GM12878 (cell line): ENCODE data around the gene NPAS3. TPM values are rescaled to one million over a fixed set of nuclear protein-coding genes. Genes with fewer than 3 reads are reported as not detected.

Experiments used
- ATAC-seq: fragments of 200-7000 bp; cut with Tn5 transposase; 3 replicates; pipeline ENCODE4 v1.9.1; 2020; ENCODE audit warnings: mild to moderate bottlenecking, moderate library complexity
- BruUV-seq: library from RNA; stranded (reverse); fragments of 400-500 nt; replicated peaks from 2 replicates; lab custom pipeline; 2021; lab: Mats Ljungman, UMichigan
- CTCF ChIA-PET: fragments of 300-600 bp; sonication (Branson Sonifier 250); formaldehyde crosslinking; extraction: SDS; loops from one replicate; lab custom pipeline; 2021; ENCODE audit warnings: inconsistent platforms; lab: Yijun Ruan, JAX
- POLR2A ChIA-PET: fragments of 350-600 bp; formaldehyde crosslinking; extraction: SDS; loops from one replicate; lab custom pipeline; 2021; ENCODE audit warnings: inconsistent platforms; lab: Charles Lee
- RAD21 ChIA-PET: fragments of 300-600 bp; sonication (Branson Sonifier 250); formaldehyde crosslinking; loops from one replicate; lab custom pipeline; 2023; ENCODE audit warnings: antibody characterized with exemption; ENCODE audit not compliant: unreplicated experiment; lab: Charles Lee
- SMC1A ChIA-PET: fragments of 300-600 bp; sonication (Branson Sonifier 250); formaldehyde crosslinking; loops from one replicate; lab custom pipeline; 2023; ENCODE audit not compliant: unreplicated experiment, uncharacterized antibody; lab: Charles Lee
- DNase-seq: peaks from one replicate; pipeline ENCODE4 v3.0.0-alpha.2; 2011; ENCODE audit warnings: low read depth, low spot score
- FAIRE-seq: peaks from 3 replicates; lab custom pipeline; 2011; peaks lifted over from hg19 to GRCh38; lab: Jason Lieb, UNC
- H2AFZ ChIP-seq: 2 replicates; pipeline ENCODE4 v1.6.0; 2011; ENCODE audit warnings: low read depth, low read length, control low read depth; ENCODE audit not compliant: control insufficient read depth
- H3K27ac ChIP-seq: 2 replicates; pipeline ENCODE4 v1.5.1; 2011; ENCODE audit warnings: control low read depth; ENCODE audit not compliant: control insufficient read depth, insufficient read depth
- H3K27me3 ChIP-seq, 2 experiments: replicated peaks in 1 of 2; 2 replicates each; pipeline versions ENCODE4 v1.6.0 to v1.6.1; 2011; ENCODE audit warnings: low read length in 1 of 2; ENCODE audit not compliant: control insufficient read depth in 2 of 2, insufficient read depth in 2 of 2
- H3K36me3 ChIP-seq, 2 experiments: 2 replicates each; pipeline ENCODE4 v1.5.1; 2011; ENCODE audit warnings: low read length in 1 of 2; ENCODE audit not compliant: control insufficient read depth in 2 of 2, insufficient read depth in 2 of 2
- H3K4me1 ChIP-seq: 2 replicates; pipeline ENCODE4 v1.6.1; 2011; ENCODE audit warnings: mild to moderate bottlenecking, low read length, moderate library complexity, mixed read lengths; ENCODE audit not compliant: control insufficient read depth, insufficient read depth
- H3K4me2 ChIP-seq: 2 replicates; pipeline ENCODE4 v1.6.0; 2011; ENCODE audit warnings: control low read depth; ENCODE audit not compliant: control insufficient read depth, insufficient read depth
- H3K4me3 ChIP-seq: fragments of 200-600 bp; sonication (generic); 2 replicates; pipeline ENCODE4 v1.5.1; 2016
- H3K79me2 ChIP-seq: 2 replicates; pipeline ENCODE4 v1.6.0; 2011; ENCODE audit warnings: low read length; ENCODE audit not compliant: control insufficient read depth, insufficient read depth
- H3K9ac ChIP-seq: 2 replicates; pipeline ENCODE4 v1.8.0; 2011; ENCODE audit warnings: low read length, control low read depth, mixed read lengths; ENCODE audit not compliant: control insufficient read depth, insufficient read depth
- H3K9me3 ChIP-seq: replicated peaks from 3 replicates; pipeline ENCODE4 v1.5.1; 2011; ENCODE audit warnings: mild to moderate bottlenecking, low read length; ENCODE audit not compliant: control insufficient read depth, insufficient read depth
- H4K20me1 ChIP-seq: 2 replicates; pipeline ENCODE4 v1.6.0; 2011; ENCODE audit not compliant: control insufficient read depth, insufficient read depth
- BMI1 ChIP-seq: fragments of 450-650 bp; IDR thresholded peaks from 2 replicates; pipeline ENCODE4 v1.6.1; 2016; ENCODE audit warnings: mild to moderate bottlenecking, moderate library complexity, borderline replicate concordance
- E2F4 ChIP-seq: IDR thresholded peaks from 2 replicates; pipeline ENCODE4 v1.6.1; 2012; ENCODE audit warnings: low read depth, low read length, improper control_type of control experiment
- EED ChIP-seq: sonication (generic); IDR thresholded peaks from 2 replicates; pipeline ENCODE4 v1.6.1; 2016; ENCODE audit warnings: antibody characterized with exemption, low read depth
- MTA2 ChIP-seq: fragments of 450-650 bp; IDR thresholded peaks from 2 replicates; pipeline ENCODE4 v1.6.1; 2016; ENCODE audit warnings: low read depth, mild to moderate bottlenecking, moderate library complexity
- NR2F1 ChIP-seq: fragments of 450-650 bp; conservative IDR thresholded peaks from 2 replicates; pipeline ENCODE4 v1.6.1; 2017; ENCODE audit warnings: mild to moderate bottlenecking
- POLR2AphosphoS2 ChIP-seq: IDR thresholded peaks from 2 replicates; pipeline ENCODE4 v1.6.1; 2011; ENCODE audit warnings: low read depth, mild to moderate bottlenecking, low read length, improper control_type of control experiment, moderate library complexity
- SMARCA5 ChIP-seq: fragments of 450-650 bp; IDR thresholded peaks from 2 replicates; pipeline ENCODE4 v1.6.1; 2017; ENCODE audit warnings: mild to moderate bottlenecking
- SP1 ChIP-seq: IDR thresholded peaks from one replicate; pipeline ENCODE4 v1.6.1; 2011; ENCODE audit warnings: low read depth, low read length
- WRNIP1 ChIP-seq: IDR thresholded peaks from 2 replicates; pipeline ENCODE4 v1.6.1; 2011; ENCODE audit warnings: low read depth, low read length, improper control_type of control experiment, borderline replicate concordance
- ZBTB40 ChIP-seq: fragments of 450-650 bp; IDR thresholded peaks from 2 replicates; pipeline ENCODE4 v1.6.1; 2016; ENCODE audit warnings: mild to moderate bottlenecking, moderate library complexity, borderline replicate concordance
- WGBS: methylation state at CpG from one replicate; pipeline ENCODE4 v1.1.6; 2016; ENCODE audit warnings: low lambda C conversion rate; ENCODE audit not compliant: insufficient replicate concordance, insufficient coverage; ENCODE audit errors: missing lambda C conversion rate; 5-methylcytosine and 5-hydroxymethylcytosine counted together
- in situ Hi-C: fragments of 300-500 bp; cut with MboI; formaldehyde crosslinking; loops from 9 replicates; pipeline ENCODE4 v1.14.3; 2018; ENCODE audit warnings: mixed read lengths
- intact Hi-C: fragments of 100-400 bp; cut with micrococcal nuclease; formaldehyde crosslinking; loops from one replicate; pipeline ENCODE4 v1.14.2; 2022; ENCODE audit not compliant: unreplicated experiment
- polyA plus RNA-seq, 11 experiments: library from polyadenylated mRNA; depleted of rRNA in 4 of 11; unstranded in 6 of 11; stranded (reverse) in 5 of 11; fragments of >200 nt; fragmentation: Nextera tagmentation in 4 of 11; fragmentation: Illumina TruSeq in 1 of 11; extraction: Ambion mirVana in 4 of 11; extraction: Trizol in 1 of 11; gene quantifications; 1 replicate in 1 of 11; 2 replicates in 10 of 11; pipeline versions ENCODE4 v1.2.1 to v1.2.3, GENCODE V29; 2011 to 2016; ENCODE audit warnings: inconsistent platforms in 2 of 11, missing spikeins in 2 of 11, low read depth in 1 of 11
- total RNA-seq, 4 experiments: library from RNA; depleted of rRNA in 3 of 4; stranded (reverse); fragments of >200 nt in 3 of 4; fragmentation: Illumina TruSeq in 1 of 4; extraction: Trizol in 1 of 4; gene quantifications; 2 replicates each; pipeline versions ENCODE4 v1.2.1 to v1.2.3, GENCODE V29; 2013 to 2021
- TF ChIP-seq, protein P1 (sequence below): fragments of 150-350 bp; IDR thresholded peaks from 2 replicates; pipeline ENCODE4 v1.6.1; 2016; ENCODE audit warnings: low read depth, low read length

The NPAS3 gene
- total and polyA plus RNA-seq, 10 of the 15 experiments (the other 5 are each of a cell fraction or from before 2014, with no cell fraction given) = under 0.01 to 2.7 (median 0.03) TPM; not detected in 6

DNA sequence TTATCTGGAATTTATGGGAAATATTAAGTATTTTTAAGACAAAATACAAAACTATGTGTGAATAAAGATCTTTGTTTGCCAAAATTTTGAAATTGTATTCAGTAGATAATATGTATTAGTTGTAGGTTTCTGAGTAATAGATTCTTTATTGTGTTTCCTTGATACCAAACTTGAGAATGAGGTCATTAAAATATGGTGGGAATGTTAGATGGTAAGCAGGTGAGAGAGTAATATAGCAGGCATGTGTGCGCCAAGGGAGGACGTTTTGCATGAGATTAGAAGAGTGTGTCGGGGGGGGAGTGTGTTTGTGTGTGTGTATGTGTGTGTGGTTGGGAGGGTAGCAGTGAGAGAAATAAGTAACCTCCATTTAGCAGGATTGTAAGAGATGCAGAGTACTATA lies 376.5 kb downstream of the NPAS3 start (continued):
- no peak for TF ChIP-seq ZBTB40
- no peak for TF ChIP-seq SMARCA5
- TF ChIP-seq POLR2AphosphoS2 = no peak
- no peak for TF ChIP-seq NR2F1
- TF ChIP-seq BMI1 = no peak

DNA sequence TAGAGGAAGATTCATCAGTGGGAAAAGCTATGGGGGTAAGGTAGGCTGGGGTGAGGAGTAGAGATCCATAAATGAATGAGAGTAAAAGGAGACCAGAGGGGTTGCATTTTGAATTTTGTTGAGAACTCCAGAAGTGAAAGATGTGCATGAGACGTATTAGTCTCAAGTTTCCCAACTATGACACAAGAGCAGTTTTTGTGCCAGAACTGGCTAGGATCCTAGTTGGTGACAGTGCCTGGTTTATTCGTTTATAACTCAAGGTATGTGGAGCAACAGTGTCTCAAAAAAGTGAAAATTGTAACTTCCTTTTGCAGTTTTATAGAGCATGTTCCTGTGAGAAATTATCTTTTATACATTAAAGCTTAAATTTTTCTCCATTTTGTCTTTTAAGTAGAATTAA lies 377.0 kb downstream of the NPAS3 start:
- intact Hi-C loops = no loop called here
- ChIA-PET POLR2A (no interaction called here), CTCF (no interaction called here), RAD21 (no interaction called here), SMC1A (no interaction called here)
- H3K9me3 ChIP-seq = no peaks in the 10 kb centered on the region
- in situ Hi-C loops = no loop called here
- WGBS = 0% methylated on average over 2 of the region's 2 CpGs
- no peak for ATAC-seq
- no peaks in the 10 kb centered on the region for H3K27me3 ChIP-seq
- no peaks in the 10 kb centered on the region for H3K36me3 ChIP-seq
- H3K4me1 ChIP-seq = no peaks in the 10 kb centered on the region
- H3K9ac ChIP-seq = no peak overlapping the region
- H2AFZ ChIP-seq = no peak overlapping the region
- H4K20me1 ChIP-seq = no peaks in the 10 kb centered on the region
- no peak for DNase-seq
- FAIRE-seq = no peak
- BruUV-seq = no TSS peak
- no peaks in the 10 kb centered on the region for H3K79me2 ChIP-seq
- H3K4me2 ChIP-seq = no peak overlapping the region
- H3K27ac ChIP-seq = no peak overlapping the region
- H3K4me3 ChIP-seq = no peak overlapping the region
- TF ChIP-seq E2F4 (no peak), ZBTB40 (no peak), SP1 (no peak), MTA2 (no peak), EED (no peak), WRNIP1 (no peak)
- TF ChIP-seq, protein P1, sequence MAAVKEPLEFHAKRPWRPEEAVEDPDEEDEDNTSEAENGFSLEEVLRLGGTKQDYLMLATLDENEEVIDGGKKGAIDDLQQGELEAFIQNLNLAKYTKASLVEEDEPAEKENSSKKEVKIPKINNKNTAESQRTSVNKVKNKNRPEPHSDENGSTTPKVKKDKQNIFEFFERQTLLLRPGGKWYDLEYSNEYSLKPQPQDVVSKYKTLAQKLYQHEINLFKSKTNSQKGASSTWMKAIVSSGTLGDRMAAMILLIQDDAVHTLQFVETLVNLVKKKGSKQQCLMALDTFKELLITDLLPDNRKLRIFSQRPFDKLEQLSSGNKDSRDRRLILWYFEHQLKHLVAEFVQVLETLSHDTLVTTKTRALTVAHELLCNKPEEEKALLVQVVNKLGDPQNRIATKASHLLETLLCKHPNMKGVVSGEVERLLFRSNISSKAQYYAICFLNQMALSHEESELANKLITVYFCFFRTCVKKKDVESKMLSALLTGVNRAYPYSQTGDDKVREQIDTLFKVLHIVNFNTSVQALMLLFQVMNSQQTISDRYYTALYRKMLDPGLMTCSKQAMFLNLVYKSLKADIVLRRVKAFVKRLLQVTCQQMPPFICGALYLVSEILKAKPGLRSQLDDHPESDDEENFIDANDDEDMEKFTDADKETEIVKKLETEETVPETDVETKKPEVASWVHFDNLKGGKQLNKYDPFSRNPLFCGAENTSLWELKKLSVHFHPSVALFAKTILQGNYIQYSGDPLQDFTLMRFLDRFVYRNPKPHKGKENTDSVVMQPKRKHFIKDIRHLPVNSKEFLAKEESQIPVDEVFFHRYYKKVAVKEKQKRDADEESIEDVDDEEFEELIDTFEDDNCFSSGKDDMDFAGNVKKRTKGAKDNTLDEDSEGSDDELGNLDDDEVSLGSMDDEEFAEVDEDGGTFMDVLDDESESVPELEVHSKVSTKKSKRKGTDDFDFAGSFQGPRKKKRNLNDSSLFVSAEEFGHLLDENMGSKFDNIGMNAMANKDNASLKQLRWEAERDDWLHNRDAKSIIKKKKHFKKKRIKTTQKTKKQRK = no peak
